Measurements from ENCODE around the gene NOTUM. TPM values are rescaled to one million over a fixed set of nuclear protein-coding genes. Genes with fewer than 3 reads are reported as not detected.

Gene NOTUM
- polyA plus RNA-seq, 3 donors, result 2.1 to 4.3 (median 2.4) TPM

Other genes starting within 250 kb of the NOTUM start
- 10 to 100 TPM; 18.9 to 22.4 (median 22.3) TPM for gene SLC25A10, start 248.9 kb downstream of the NOTUM start, polyA plus RNA-seq (ENCODE audit: insufficient read length in 3 of 3)
- gene GCGR, start 157.0 kb downstream of the NOTUM start, polyA plus RNA-seq (ENCODE audit: insufficient read length in 3 of 3), result 10 to 100 TPM; 11.1 to 14.0 (median 12.1) TPM
- 100 to 1,000 TPM; 102 to 124 (median 122) TPM for gene MCRIP1, start 127.9 kb downstream of the NOTUM start, polyA plus RNA-seq (ENCODE audit: insufficient read length in 3 of 3)
- gene PPP1R27, start 126.1 kb downstream of the NOTUM start, polyA plus RNA-seq (ENCODE audit: insufficient read length in 3 of 3), result under 1 TPM in 2 of 3 donors, not detected in 1; 0.14 to 0.44 TPM
- 100 to 1,000 TPM; 415 to 451 (median 445) TPM for gene P4HB, start 100.7 kb downstream of the NOTUM start, polyA plus RNA-seq (ENCODE audit: insufficient read length in 3 of 3)
- 100 to 1,000 TPM; 171 to 228 (median 216) TPM for gene ARHGDIA, start 89.8 kb downstream of the NOTUM start, polyA plus RNA-seq (ENCODE audit: insufficient read length in 3 of 3)
- 10 to 100 TPM; 63.3 to 93.8 (median 83.9) TPM for gene ALYREF, start 69.6 kb downstream of the NOTUM start, polyA plus RNA-seq (ENCODE audit: insufficient read length in 3 of 3)
- gene ANAPC11, start 69.5 kb downstream of the NOTUM start, polyA plus RNA-seq (ENCODE audit: insufficient read length in 3 of 3), result 100 to 1,000 TPM in 2 of 3 donors, 10 to 100 TPM in 1; 87.9 to 118 (median 117) TPM
- gene NPB, start 58.9 kb downstream of the NOTUM start, polyA plus RNA-seq (ENCODE audit: insufficient read length in 3 of 3), result 1 to 10 TPM in 1 of 3 donors, under 1 TPM in 2; 0.71 to 1.2 (median 0.76) TPM
- gene PCYT2, start 49.8 kb downstream of the NOTUM start, polyA plus RNA-seq (ENCODE audit: insufficient read length in 3 of 3), result 10 to 100 TPM; 49.6 to 55.1 (median 52.9) TPM
- 10 to 100 TPM; 14.0 to 21.3 (median 20.6) TPM for gene SIRT7, start 43.0 kb downstream of the NOTUM start, polyA plus RNA-seq (ENCODE audit: insufficient read length in 3 of 3)
- gene MAFG, start 33.5 kb downstream of the NOTUM start, polyA plus RNA-seq (ENCODE audit: insufficient read length in 3 of 3), result 10 to 100 TPM; 12.9 to 14.9 (median 13.1) TPM
- gene PYCR1, start 23.9 kb downstream of the NOTUM start, polyA plus RNA-seq (ENCODE audit: insufficient read length in 3 of 3), result 10 to 100 TPM; 26.8 to 38.2 (median 31.9) TPM
- under 1 TPM; 0.17 to 0.36 (median 0.24) TPM for gene MYADML2, start 14.0 kb downstream of the NOTUM start, polyA plus RNA-seq (ENCODE audit: insufficient read length in 3 of 3)
- gene ASPSCR1, start 16.4 kb upstream of the NOTUM start, polyA plus RNA-seq (ENCODE audit: insufficient read length in 3 of 3), result 10 to 100 TPM; 37.2 to 40.1 (median 37.4) TPM
- 10 to 100 TPM; 38.7 to 51.4 (median 48.5) TPM for gene CENPX, start 61.7 kb upstream of the NOTUM start, polyA plus RNA-seq (ENCODE audit: insufficient read length in 3 of 3)
- 10 to 100 TPM; 15.8 to 18.1 (median 16.6) TPM for gene LRRC45, start 62.1 kb upstream of the NOTUM start, polyA plus RNA-seq (ENCODE audit: insufficient read length in 3 of 3)
- gene RAC3, start 70.5 kb upstream of the NOTUM start, polyA plus RNA-seq (ENCODE audit: insufficient read length in 3 of 3), result 10 to 100 TPM; 13.4 to 17.1 (median 14.6) TPM
- gene DCXR, start 76.5 kb upstream of the NOTUM start, polyA plus RNA-seq (ENCODE audit: insufficient read length in 3 of 3), result 100 to 1,000 TPM in 2 of 3 donors, 10 to 100 TPM in 1; 98.3 to 138 (median 102) TPM
- gene RFNG, start 90.6 kb upstream of the NOTUM start, polyA plus RNA-seq (ENCODE audit: insufficient read length in 3 of 3), result 10 to 100 TPM; 49.4 to 56.6 (median 54.8) TPM
- gene GPS1, start 90.7 kb upstream of the NOTUM start, polyA plus RNA-seq (ENCODE audit: insufficient read length in 3 of 3), result 100 to 1,000 TPM; 127 to 149 (median 140) TPM
- gene DUS1L, start 104.6 kb upstream of the NOTUM start, polyA plus RNA-seq (ENCODE audit: insufficient read length in 3 of 3), result 10 to 100 TPM; 76.8 to 96.3 (median 90.9) TPM
- gene FASN, start 137.0 kb upstream of the NOTUM start, polyA plus RNA-seq (ENCODE audit: insufficient read length in 3 of 3), result 10 to 100 TPM; 41.4 to 56.7 (median 50.1) TPM